Superior temporal gyrus (tissue), 1 donor: Measurements from ENCODE around the gene BBS9.
"Not testable (repeated sequence)": the region's sequence is repeated elsewhere in the genome, so short reads cannot be mapped to it uniquely, and the experiment has no call there.

Experiments used
- DNase-seq: peaks from one replicate; pipeline ENCODE4 v3.0.0-alpha.2; 2016; ENCODE audit errors: extremely low spot score

The BBS9 gene

GRCh38 chr7:33494474-33494873 is 365.1 kb downstream of the BBS9 start:
- DNase-seq = no peak

- no peak for DNase-seq
Observed at GRCh38 chr7:33495207-33495606, 365.8 kb downstream of the BBS9 start.

GRCh38 chr7:33497051-33497450 is 367.7 kb downstream of the BBS9 start:
- DNase-seq = no peak

- DNase-seq = no peak
Observed at GRCh38 chr7:33500703-33501701, 371.6 kb downstream of the BBS9 start.

GRCh38 chr7:33503014-33503413 is 373.6 kb downstream of the BBS9 start:
- no peak for DNase-seq

GRCh38 chr7:33503736-33504135 is 374.4 kb downstream of the BBS9 start:
- no peak for DNase-seq

- DNase-seq = no peak
Observed at GRCh38 chr7:33504266-33504665, 374.9 kb downstream of the BBS9 start.

- no peak for DNase-seq
Observed at GRCh38 chr7:33509206-33509605, 379.8 kb downstream of the BBS9 start.

GRCh38 chr7:33511778-33512177 is 382.4 kb downstream of the BBS9 start:
- DNase-seq = no peak

- no peak for DNase-seq
Observed at GRCh38 chr7:33516568-33516967, 387.2 kb downstream of the BBS9 start.

GRCh38 chr7:33517191-33517590 is 387.8 kb downstream of the BBS9 start:
- no peak for DNase-seq

- not testable (repeated sequence) for DNase-seq
Observed at GRCh38 chr7:33527008-33527407, 397.6 kb downstream of the BBS9 start.

- not testable (repeated sequence) for DNase-seq
Observed at GRCh38 chr7:33527613-33528012, 398.2 kb downstream of the BBS9 start.

- no peak for DNase-seq
Observed at GRCh38 chr7:33529070-33529469, 399.7 kb downstream of the BBS9 start.

GRCh38 chr7:33530664-33531063 is 401.3 kb downstream of the BBS9 start:
- no peak for DNase-seq

GRCh38 chr7:33531888-33532287 is 402.5 kb downstream of the BBS9 start:
- no peak for DNase-seq

- no peak for DNase-seq
Observed at GRCh38 chr7:33534833-33535232, 405.5 kb downstream of the BBS9 start.

GRCh38 chr7:33535989-33536388 is 406.6 kb downstream of the BBS9 start:
- DNase-seq = no peak

GRCh38 chr7:33536398-33537103 is 407.2 kb downstream of the BBS9 start:
- DNase-seq = no peak

- no peak for DNase-seq
Observed at GRCh38 chr7:33537104-33537477, 407.7 kb downstream of the BBS9 start.

GRCh38 chr7:33539198-33539597 is 409.8 kb downstream of the BBS9 start:
- DNase-seq = no peak

- no peak for DNase-seq
Observed at GRCh38 chr7:33539659-33540400, 410.5 kb downstream of the BBS9 start.
